ENCODE results near the gene DUSP10.
A peak's percentile ranks its signal among the peaks of the same experiment; 100 is the strongest.

The DUSP10 gene

DNA sequence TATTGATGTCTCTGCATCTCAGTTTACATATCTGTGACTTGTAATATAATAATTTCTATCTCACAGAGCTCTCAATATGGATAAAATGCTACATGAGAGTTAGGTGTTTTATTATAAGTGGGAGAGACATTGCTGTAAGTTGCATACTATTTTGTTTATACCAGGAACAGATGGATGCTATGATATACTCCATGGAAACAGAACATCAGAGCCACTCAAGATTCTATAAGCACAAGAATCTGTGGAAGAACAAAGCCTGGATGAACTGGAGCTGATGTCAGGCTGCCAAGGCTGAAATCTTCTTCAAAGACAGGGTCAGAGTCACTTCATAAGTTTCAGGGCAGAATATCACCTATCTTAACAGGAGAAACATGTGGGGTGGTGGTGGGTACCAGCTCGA, 30.2 kb downstream of the DUSP10 start:
- DNase-seq: no peak

DNA sequence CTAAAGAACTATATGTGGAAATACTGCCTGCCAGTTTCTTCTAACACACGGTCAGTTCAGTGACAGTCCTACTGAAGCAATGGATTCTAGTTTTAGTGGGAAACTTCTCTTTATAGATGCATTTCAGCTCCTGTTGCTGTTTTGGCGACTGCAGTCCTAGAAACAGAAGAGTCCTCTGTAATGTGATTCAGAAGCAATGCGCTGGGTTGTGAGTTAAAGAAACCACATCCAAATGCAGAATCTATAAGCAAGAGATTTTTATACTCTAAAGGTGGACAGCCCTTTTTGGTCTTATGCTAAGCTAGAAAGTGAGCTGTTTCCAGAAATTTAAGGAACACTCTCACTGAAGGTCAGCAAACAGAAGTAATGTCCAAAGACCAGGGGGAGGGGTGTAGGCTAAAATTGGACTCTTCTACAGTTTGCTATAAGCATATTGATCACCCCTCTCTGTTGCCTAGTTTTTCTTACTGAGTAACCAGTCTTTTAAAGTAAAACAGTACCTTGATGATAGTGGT, 30.8 kb downstream of the DUSP10 start:
- no peak for DNase-seq

DNA sequence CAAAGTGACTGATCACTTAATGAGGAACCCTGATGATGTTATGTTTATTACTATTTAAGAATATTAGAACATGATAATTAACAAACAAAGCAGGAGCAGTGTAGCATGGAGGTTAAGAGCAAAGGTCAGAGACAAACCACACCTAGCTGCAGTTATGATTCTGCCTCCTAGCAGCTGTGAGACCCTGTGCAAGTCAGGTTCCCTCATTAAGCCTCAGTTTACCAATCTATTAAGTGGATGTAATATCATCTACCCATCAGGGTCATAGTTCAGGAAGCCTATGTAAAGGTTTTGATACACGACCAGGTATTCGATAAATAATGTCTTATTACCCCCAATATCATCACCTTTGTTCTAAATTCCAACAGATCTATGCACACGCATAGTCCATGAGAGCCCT, 32.0 kb downstream of the DUSP10 start:
- DNase-seq: no peak

DNA sequence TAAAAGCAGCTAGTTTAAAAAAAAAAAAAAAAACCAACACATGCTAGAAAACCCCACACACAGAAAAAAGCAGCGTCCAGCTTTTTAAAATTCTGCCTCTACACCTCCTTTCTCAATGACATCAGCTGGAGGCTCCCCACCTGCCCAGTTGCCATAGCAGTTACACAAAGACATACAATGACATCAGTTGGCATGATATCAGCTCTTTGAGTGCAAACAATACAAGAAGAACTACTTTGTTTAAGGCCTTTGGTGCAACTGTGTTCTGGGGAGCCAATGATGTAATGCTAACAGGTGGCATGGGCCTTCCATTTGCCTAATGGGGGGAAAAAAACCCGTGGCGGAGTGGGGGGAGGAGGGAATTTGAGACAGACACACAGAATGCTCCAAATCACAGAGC, 32.9 kb downstream of the DUSP10 start:
- peak; percentile 31 for DNase-seq

DNA sequence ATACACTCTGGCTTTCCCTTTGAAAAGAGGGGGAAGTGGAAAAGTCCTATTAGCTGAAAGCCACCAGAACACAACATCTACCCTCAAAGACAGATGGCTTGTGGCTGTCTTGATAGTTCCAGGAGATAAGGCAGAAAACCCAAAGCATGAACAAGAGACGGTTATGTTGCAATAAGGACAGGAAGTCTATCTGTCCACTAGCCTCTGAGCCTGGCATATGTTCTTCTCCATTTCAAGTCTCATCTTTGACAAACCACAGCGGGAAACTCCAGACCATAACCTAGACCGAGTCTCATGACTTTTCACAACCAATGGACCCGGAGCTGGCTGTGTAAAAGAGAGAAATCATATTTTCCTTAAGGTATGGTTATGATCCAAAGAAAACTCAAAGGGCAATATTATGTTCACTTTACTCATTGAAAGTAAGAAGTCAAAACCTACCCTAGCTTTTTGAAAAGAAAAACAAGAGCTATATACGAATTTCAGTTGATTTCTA, 33.8 kb downstream of the DUSP10 start:
- DNase-seq: peak; percentile 18

DNA sequence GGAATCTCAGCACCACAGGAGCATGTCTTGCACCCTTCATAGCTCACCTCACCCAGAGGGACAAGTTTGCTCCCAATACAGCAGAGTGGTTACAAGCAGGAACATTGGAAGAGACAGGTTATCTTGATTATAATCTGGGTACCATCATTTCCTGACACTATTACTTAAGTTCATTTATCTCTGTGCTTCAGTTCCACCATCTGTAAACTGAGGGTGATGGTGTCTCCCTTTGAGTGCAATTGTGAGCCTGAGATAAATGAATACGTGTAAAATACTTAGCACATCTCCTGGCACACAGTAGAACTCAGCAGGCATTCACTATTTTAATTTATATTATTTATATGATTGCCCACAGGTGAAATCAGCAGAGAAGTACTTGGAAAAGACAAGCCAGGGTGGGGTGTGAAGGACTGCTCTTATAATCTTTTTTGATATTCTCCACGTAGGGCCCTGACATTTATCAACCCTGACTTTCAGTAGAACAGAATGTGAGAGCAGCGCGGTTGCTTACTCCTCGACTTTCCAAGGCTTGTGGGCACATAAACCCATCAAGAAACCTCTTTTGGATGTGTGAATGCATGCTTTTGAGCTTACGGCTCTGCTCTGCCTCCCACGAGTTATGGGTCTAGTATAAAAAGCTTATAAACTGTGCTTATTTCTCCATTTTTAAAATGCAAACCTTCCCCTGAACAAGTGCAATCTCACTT, 34.9 kb downstream of the DUSP10 start:
- DNase-seq: no peak

DNA sequence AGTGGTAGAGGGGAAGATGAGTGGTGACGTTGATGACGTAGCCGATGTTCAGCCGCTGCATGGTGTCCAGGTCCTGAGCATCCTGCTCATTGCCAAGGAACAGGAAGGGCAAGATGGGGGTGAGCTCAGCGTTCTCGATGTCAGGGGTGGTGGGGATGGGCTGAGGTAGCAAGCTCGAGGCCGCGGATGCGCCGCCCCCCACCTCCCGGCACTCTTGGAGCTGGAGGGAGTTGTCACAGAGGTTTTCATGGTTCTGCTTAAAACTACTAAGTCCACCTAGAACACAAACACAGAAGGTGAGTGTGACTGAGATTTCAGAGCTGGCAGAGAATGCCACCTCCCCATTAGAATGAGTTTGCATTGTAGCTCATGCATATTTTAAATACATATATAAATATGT, 35.7 kb downstream of the DUSP10 start:
- DNase-seq: no peak

DNA sequence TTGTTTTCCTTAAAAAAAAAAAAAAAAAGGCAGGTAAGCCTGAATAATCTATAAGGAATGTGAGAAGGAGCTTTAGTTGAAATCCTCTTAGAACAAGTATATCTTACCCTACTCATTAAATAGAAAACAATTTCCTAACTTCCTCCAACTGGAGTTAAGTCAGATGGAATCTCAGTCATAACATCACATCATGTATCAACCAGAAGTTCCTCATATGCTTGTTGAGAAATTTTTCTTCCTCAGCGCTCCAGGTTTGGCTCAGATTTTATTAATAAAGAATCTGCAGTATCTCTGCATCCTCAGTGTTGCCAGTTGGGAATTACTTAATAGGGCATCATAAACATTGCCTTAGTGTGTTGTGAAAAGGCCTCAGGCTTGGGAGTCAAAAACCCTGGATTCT, 37.6 kb downstream of the DUSP10 start:
- DNase-seq: no peak

DNA sequence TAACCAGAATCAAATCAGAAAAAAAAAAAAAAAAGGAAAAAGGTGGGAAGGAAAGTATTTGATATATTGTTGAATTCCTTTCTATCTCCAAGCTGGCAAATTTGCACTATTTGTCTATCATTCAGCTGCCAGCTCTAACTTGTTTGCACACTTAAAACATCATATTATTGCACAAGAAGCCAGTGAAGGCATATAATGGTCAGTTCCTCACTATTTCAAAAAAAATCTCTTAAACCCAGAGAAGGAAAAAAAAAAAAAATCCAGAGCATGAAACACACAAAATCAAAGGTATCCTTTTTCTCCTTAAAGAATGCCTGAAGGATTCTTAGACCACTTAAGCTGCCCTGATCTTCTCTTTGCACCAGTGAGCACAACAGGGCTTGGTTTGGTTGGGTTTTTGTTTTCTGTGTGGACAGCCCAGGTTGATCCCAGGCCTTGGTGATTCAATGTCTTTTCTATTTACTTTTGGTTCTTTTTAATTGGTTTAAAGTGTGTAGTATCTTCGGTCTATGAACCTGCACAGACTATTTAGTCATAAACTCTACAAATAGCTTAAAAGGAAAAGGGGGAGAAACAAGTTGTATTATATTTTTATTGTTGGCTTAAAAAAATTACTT, 40.2 kb downstream of the DUSP10 start:
- DNase-seq: no peak

DNA sequence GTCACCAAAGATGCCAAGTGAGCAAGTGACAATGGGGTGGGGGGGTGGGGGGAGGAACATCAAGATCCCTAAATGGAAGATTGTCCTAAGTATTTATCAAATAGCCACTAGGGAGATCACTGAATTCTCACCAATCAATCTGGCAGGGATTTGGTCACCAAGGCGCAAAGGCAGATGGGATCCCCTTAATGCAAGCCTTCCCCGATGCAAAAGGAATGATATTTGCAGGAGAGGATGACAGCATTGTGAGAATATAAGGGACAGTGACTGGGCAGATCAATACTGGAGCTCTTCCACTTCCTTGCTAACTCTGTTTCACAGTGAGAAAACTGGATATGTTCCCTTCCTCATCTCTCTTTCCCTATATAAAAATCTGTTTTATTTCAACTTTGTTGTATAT, 40.9 kb downstream of the DUSP10 start:
- no peak for DNase-seq

DNA sequence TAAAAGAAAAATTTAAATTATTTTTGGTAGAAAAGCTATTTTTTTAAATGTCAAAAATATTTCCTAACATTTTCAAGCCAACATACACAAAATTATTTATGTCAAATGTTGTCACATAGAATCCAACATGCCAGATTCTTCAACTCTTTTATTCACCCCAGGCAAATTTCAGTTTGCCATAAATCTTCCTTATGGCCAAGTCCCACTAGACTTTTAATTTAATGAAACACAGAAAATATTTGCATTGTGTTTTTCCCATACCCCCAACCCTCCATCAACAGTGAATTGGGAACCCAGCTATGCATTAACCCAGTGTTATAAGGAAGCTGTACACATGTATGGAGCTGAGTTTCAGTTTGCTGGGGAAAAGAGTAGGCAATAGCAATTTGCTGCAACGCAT, 41.4 kb downstream of the DUSP10 start:
- no peak for DNase-seq

DNA sequence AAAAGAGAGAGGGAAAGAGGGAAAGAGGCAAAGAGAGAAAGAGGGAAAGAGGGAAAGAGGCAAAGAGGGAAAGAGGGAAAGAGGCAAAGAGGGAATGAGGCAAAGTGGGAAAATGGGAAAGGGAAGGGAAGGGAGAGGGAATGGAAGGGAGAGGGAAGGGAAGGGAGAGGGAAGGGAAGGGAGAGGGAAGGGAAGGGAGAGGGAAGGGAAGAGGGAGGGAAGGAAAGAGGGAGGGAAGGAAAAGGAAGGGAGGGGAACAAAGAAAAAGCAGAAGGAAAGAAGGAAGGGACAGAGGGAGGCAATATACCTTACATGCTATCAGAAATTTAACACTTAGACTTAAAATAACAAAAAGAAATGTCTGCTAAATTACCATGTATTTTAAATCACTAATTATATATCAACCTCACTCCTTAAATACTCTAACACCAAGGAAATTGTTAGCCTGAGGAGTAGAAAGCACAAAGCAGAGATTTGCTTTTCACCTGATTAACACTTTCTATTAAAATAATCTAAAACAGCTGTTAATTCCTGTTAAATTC, 41.8 kb downstream of the DUSP10 start:
- no peak for DNase-seq

DNA sequence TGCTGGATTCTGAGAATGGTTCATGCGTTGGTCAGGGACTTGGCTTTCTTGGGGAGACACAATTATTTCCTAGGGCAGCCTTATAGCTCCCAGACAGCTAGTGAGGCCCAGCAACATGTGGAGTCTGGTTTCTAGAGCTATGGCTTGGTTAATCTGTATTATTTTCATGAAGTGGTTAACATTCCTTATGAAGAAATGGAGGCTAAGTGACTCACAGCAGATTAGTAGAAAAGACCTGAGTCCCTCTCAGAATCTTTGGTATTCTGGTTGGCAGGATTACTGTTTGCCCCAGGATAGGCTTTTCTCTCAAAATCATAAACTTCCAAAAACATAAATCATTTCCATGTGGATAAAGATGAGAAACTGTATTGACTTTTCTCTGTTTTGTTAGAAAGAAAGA, 42.3 kb downstream of the DUSP10 start:
- no peak for DNase-seq

DNA sequence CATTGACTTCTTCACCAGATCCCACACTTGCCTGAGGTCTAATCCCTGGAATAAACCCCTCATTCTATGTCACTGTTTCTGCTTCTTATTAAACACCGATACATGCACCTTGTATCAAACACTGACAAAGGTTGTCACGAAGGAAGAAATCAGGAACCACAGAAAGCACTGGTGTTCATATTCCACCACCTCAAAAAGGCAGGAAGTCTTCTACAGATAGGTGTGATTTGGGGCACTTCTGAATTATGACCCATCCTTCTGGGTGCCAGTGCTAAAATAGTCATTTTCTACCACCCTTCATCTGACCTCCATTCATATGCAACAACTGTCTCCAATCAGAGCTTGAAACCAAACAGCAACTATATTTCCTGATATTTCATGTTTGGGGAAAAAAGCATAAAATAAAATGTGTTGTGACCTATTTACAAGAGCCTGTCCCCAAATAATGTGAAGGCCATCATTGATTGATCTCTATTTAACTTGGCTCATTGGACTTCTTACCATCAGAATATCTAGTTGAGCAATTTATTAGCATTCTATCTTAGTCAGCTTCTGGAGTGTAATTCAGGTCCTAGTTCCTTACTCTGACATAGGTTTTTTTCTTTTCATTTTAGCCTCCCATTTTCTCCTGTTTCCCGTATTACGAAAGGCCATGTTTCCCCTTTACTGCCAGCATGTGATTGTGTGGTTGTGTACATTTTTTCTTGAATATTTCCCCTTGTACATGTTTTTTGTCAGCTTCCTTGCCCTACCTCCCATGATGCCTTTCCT, 43.1 kb downstream of the DUSP10 start:
- DNase-seq: no peak

DNA sequence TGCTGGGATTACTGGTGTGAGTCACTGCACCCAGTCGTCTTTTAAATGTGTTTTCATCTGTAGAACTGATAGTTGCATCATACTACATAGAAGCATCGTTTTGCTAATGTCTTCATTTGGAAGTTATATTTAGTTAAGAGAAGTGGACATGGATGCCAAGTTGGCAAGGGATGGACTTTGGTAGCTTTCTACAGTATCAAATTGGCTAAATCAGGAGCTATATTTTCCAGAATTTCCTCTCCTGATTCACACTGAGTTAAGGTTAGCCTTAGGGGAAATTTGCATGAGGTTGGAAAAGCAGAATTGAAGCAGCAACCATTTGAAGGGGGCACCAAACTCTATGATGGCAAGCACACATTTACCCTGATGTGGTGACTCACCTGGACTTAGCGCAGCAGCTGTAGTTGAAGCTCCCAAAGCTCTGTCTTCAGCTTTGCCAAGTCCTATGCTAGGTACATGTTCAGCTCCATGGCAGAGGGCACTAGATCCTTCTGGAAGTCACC, 43.9 kb downstream of the DUSP10 start:
- no peak for DNase-seq

DNA sequence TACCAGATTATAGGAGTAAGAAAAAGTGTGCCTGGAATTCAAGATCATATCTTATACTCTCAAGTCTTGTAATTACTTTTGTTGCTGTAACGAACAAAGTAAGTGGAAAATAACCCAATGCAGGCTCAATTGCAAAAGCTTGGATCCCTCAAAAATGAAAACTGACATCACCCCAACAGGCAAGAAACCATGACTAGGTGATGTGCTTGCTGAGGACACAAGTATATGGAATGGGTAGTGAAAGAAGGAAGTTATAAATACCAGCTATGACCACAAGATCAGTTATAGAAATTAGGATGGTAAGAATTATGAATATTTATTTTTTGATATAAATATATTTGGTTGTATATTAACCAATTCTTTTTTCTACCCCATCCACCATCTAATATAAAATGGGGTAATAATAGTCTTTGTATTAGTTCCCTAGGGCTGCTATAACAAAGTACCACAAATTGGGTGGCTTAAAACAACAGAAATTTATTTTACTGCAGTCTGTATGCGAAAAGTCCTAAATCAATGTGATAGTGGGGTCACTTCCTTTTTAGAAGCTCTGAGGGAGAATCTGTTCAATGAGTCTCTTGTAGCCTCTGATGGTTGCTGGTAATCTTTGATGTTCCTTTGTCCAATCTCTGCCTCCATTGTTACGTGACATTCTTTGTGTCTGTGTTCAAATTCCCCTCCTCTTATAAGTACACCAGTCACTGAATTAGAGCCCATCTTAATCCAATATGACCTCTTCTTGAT, 45.0 kb downstream of the DUSP10 start:
- DNase-seq: no peak

DNA sequence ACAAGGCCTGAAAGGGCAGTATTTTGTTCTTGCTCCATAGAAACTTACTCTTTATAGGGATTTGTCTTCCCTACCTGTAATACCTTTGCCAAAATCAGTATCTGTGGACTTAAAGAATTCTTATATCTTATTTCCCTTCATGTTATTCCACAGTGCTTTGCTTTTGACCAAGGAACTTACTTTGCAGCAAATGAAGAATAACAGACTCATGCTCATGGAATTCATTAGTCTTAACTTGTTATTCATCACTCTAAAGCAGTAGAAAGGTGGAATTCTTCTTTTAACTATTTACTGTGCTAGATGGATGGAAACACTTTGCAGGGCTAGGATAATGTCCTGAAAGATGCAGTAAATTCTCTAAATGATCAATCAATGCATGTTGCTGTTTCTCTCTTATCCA, 45.9 kb downstream of the DUSP10 start:
- no peak for DNase-seq

DNA sequence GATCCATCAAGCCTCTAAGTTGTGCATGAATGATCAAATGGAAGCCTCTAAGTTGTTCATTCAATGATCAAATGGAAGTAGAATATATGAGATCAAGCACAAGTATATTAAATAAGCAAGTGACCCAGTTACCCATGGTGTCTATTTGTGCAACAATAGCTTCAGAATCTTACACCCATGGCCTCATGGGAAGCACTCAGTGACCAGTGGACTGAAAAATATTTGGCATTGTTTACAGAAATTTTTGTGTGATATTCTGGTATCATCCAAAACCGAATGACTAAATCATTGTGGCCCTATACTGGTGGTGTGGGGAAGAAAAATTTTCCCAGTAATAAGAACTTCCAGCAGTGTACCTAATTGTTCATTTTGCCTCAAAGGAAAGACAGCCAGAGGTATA, 46.6 kb downstream of the DUSP10 start:
- no peak for DNase-seq

DNA sequence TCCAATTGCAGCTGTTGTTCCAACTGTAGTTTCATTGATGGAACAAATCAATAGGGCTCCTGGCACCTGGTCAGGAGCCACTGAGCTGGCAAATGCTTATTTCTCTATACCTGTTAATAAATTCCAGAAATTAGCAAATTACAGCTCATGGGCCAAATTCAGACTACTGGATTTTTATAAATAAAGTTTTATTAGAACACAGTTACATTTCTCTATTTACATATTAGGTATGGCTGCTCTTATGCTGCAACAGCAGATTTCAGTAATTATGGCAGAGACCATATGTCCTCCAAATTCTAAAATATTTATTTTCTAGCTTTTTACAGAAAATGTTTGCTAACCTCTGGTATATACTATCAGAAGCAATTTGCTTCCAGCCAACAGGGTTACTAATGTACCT, 47.8 kb downstream of the DUSP10 start:
- no peak for DNase-seq

DNA sequence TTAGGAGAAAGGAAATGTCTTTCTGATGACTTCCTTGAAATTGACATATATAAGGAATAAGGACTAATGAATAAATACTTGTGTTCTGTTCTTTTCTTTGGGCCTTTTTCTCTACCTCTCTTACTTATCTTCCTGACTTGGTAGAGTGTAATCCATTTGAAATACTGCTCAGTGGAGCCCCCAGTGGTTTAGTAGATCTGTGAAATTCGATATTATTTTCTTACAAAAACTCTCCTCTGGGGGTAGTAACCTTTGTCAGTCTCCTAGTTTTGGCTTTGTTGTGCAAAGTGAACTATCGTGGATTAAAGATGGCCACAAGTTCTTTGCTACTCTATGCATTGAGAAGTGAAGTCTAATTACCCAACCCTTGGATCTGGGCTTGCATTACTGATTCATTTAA, 48.8 kb downstream of the DUSP10 start:
- DNase-seq: no peak

DNA sequence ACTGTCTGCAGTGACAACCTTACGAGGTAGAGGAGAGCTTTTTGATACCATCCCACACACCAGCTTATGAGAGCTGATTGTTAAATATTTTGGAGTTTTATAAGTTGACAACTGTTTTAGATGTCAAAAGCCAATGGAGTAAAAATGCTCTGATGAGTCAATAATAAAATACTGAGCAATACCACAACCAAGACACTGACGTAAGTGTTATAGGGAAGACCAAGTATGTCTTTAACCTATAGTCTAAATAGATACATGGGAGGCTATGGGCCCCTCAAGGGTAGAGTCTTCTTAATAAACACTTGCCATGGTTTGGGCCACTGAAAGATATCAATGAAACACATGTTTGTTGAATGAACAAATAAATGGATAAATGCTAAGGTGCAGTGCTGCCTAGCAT, 49.2 kb downstream of the DUSP10 start:
- no peak for DNase-seq

DNA sequence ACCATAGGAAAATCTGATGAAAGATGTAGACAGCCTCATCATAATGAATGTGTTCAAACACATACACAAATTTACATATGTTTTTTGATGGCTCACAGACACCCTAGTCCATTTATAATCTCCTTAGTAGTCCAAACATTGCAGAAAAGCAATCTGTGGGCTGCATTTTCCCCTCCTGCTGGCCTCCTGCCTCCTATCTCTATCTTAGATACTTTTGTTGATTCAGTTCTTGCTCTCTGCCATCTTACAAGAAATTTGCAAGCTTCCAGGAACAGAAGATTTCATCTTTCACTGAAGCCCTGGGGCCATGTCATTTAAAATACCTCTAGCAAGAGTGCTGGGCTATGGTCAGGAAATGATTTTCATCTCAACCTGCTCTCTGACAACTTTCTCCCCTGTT, 50.6 kb downstream of the DUSP10 start:
- no peak for DNase-seq

DNA sequence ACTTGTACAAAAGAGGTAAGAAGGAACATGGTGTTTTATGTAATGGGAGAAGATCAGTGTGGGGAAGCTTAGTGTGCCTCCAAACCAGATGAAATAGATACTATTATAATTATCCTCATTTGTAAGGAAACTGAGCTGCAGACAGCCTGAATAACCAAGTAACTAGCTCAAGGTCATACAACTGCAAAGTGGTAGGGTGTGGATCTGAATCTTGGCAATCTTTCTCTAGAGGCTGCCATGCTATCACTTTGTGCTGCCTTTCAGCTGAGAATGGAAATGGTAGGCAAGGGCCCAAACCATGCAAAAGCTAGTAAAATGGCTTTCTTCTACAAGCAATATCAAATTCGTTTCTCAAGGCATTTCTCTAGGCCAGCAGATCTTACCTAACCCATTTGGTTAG, 51.0 kb downstream of the DUSP10 start:
- DNase-seq: no peak

Data from CD4-positive, alpha-beta T cell treated with Interleukin-17A for 4 hours (primary cell).